K562 (cell line): ENCODE measurements around the gene ZNF30. TPM values are rescaled to one million over a fixed set of nuclear protein-coding genes. Genes with fewer than 3 reads are reported as not detected.
A peak's percentile ranks its signal among the peaks of the same experiment; 100 is the strongest.

Source experiments
- CC2D1A ChIP-seq: fragments of 450-650 bp; IDR thresholded peaks from 2 replicates; pipeline ENCODE4 v1.6.1; 2017; ENCODE audit warnings: mild to moderate bottlenecking
- CREM ChIP-seq: IDR thresholded peaks from 2 replicates; pipeline ENCODE4 v1.6.1; 2014; ENCODE audit warnings: antibody characterized with exemption, low read depth
- MIER1 ChIP-seq: fragments of 450-650 bp; IDR thresholded peaks from 2 replicates; pipeline ENCODE4 v1.6.1; 2016; ENCODE audit warnings: antibody characterized with exemption, mild to moderate bottlenecking, low read depth
- NR2C1 ChIP-seq, 2 experiments: fragments of 450-650 bp; IDR thresholded peaks; 2 replicates each; pipeline ENCODE4 v1.6.1; 2017; ENCODE audit warnings: mild to moderate bottlenecking in 2 of 2, antibody characterized with exemption in 1 of 2, inconsistent platforms in 1 of 2, missing compliant biosample characterization in 1 of 2, missing genetic modification characterization in 1 of 2
- PYGO2 ChIP-seq: fragments of 450-650 bp; IDR thresholded peaks from 2 replicates; pipeline ENCODE4 v1.6.1; 2016; ENCODE audit warnings: mild to moderate bottlenecking, missing genetic modification characterization, moderate library complexity, missing compliant biosample characterization
- U2AF1 ChIP-seq: fragments of 200-400 bp; formaldehyde crosslinking; optimal IDR thresholded peaks from 2 replicates; pipeline ENCODE3; 2017; ENCODE audit warnings: mild to moderate bottlenecking, low read depth, low read length, moderate library complexity
- XRCC5 ChIP-seq: fragments of 200-400 bp; formaldehyde crosslinking; IDR thresholded peaks from 2 replicates; pipeline ENCODE4 v1.6.1; 2017; ENCODE audit warnings: low read depth, mild to moderate bottlenecking, low read length
- ZBTB11 ChIP-seq, 3 experiments: fragments of 200-800 bp in 1 of 3; fragments of 250-450 bp in 1 of 3; fragments of 450-650 bp in 1 of 3; sonication (Bioruptor Pico) in 1 of 3; sonication (Bioruptor generic) in 1 of 3; formaldehyde crosslinking in 1 of 3; IDR thresholded peaks; 2 replicates each; pipeline versions ENCODE4 v1.6.1 to v1.8.0; 2016 to 2022; ENCODE audit warnings: mild to moderate bottlenecking in 2 of 3, missing genetic modification characterization in 2 of 3, missing compliant biosample characterization in 1 of 3, moderate library complexity in 1 of 3
- ZBTB40 ChIP-seq, 2 experiments: fragments of 450-650 bp in 1 of 2; sonication (generic) in 1 of 2; formaldehyde crosslinking in 1 of 2; IDR thresholded peaks; 2 replicates each; pipeline versions ENCODE4 v1.7.1 to v1.9.0; 2016 to 2022; ENCODE audit warnings: inconsistent platforms in 1 of 2, mild to moderate bottlenecking in 1 of 2, missing genetic modification reagents in 1 of 2
- ZNF512 ChIP-seq: IDR thresholded peaks from 2 replicates; pipeline ENCODE4 v1.6.1; 2016; ENCODE audit warnings: missing genetic modification characterization, missing compliant biosample characterization
- ZNF668 ChIP-seq: fragments of 250-450 bp; sonication (Bioruptor Pico); IDR thresholded peaks from 2 replicates; pipeline ENCODE4 v1.8.0; 2022; ENCODE audit warnings: mild to moderate bottlenecking, inconsistent platforms
- polyA plus RNA-seq, 8 experiments: library from polyadenylated mRNA; depleted of rRNA in 4 of 8; stranded (reverse) in 5 of 8; unstranded in 3 of 8; fragments of >200 nt; fragmentation: Nextera tagmentation in 2 of 8; fragmentation: Illumina TruSeq in 1 of 8; extraction: Ambion mirVana in 2 of 8; extraction: Trizol in 1 of 8; gene quantifications; 2 replicates each; pipeline versions ENCODE4 v1.2.1 to v1.2.3, GENCODE V29; 2011 to 2014; ENCODE audit warnings: inconsistent platforms in 1 of 8, missing spikeins in 1 of 8
- total RNA-seq, 7 experiments: library from RNA; depleted of rRNA in 6 of 7; stranded (reverse); fragments of >200 nt in 6 of 7; fragmentation: Illumina TruSeq in 2 of 7; extraction: Trizol in 2 of 7; gene quantifications; 2 replicates each; pipeline versions ENCODE4 v1.2.1 to v1.2.3, GENCODE V29; 2011 to 2021; ENCODE audit warnings: low replicate concordance in 1 of 7

ZNF30 gene
- total and polyA plus RNA-seq, 9 of the 15 experiments (the other 6 are each of a cell fraction or from before 2014, with no cell fraction given), result 7.3 to 13.4 (median 10.6) TPM

DNA sequence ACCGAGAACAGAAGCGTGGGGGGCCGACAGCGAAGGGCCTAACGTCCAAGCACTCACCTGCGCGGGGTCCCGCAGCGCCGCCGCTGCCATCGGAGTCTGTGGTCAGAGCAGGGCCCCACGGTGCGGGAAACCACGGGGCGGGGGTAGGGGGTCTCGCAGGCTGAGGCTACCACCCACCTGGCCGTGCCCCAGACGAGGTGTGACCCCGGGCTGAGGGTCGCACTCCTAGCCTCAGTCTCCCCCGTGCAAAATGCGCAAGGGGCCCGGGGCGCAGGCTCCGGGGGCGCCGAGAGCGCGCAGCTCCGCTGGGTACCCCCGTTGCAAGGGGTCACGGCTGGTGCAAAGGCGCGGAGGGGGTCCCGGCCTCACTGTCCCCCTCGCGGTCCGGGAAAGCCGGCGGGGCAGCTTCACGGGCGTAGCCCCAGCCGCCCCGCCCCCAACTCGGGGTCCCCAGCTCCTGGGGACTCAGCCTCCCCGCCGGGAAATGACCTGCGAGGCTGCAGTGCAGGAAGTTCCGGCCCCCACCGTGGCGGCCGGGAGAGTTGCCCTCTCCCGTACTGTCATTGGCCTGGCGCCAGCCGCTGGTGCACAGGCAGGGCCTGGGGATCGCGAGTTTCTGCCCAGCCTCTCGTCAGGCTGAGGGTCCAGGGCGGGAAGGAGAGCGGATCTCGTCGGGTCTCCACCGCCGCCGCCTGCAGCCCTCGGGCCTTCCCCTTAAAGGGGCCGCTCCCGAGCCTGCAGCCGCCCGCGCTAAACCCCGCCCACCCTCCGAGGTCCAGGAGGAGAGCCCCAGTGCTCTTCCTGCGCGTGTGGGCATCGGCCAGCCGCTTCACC is 37.1 kb downstream of the ZNF30 start, which contains the start of gene ZNF792 (continued):
- TF ChIP-seq PYGO2, result no peak
- no peak for TF ChIP-seq ZNF668
- TF ChIP-seq CREM, result peak; percentile 43; the same call in 1 of the 2 replicates
- TF ChIP-seq XRCC5, result 0 out of 2 replicates have a peak, but pooled peaks have one; percentile 15
- no peak for TF ChIP-seq MIER1
- peak; percentile 73 for TF ChIP-seq ZBTB40 (IDR thresholded peaks at IDR 0.05)
- TF ChIP-seq ZBTB40 (CRISPR knock-in tag; IDR thresholded peaks at IDR 0.05), result no peak
- no peak for TF ChIP-seq ZBTB11 (CRISPR knock-in tag; IDR thresholded peaks at IDR 0.05)
- no peak for TF ChIP-seq NR2C1 (IDR thresholded peaks at IDR 0.05)
- TF ChIP-seq NR2C1 (tag; IDR thresholded peaks at IDR 0.05), result no peak
- peak; percentile 60; the same call in 1 of the 2 replicates for TF ChIP-seq CC2D1A
- TF ChIP-seq U2AF1, result peak; percentile 52
- no peak for TF ChIP-seq ZNF512 (tag)
